IMR-90 (cell line): ENCODE data around the gene ZGRF1. TPM values are rescaled to one million over a fixed set of nuclear protein-coding genes. Genes with fewer than 3 reads are reported as not detected.

Experiments
- ATAC-seq: fragments of 200-7000 bp; cut with Tn5 transposase; 2 replicates; pipeline ENCODE4 v1.9.1; 2020; ENCODE audit warnings: low read depth, mild to moderate bottlenecking, moderate library complexity
- BruUV-seq: library from RNA; stranded (reverse); fragments of 400-500 nt; replicated peaks from 2 replicates; lab custom pipeline; 2021; lab: Mats Ljungman, UMichigan
- CTCF ChIA-PET: fragments of 300-600 bp; formaldehyde crosslinking; extraction: SDS; loops from one replicate; lab custom pipeline; 2021; ENCODE audit warnings: antibody characterized with exemption; lab: Yijun Ruan, JAX
- POLR2A ChIA-PET: fragments of 300-600 bp; sonication (Branson Sonifier 250); formaldehyde crosslinking; loops from one replicate; lab custom pipeline; 2022; ENCODE audit warnings: antibody characterized with exemption; ENCODE audit not compliant: unreplicated experiment; lab: Charles Lee
- DNase-seq: peaks from one replicate; pipeline ENCODE4 v3.0.0; 2013
- H2AFZ ChIP-seq: replicated peaks from 2 replicates; pipeline ENCODE3; 2013; ENCODE audit warnings: low read length, mild to moderate bottlenecking; ENCODE audit not compliant: poor library complexity
- H2AK5ac ChIP-seq: 2 replicates; pipeline ENCODE4 v1.6.1; 2013; ENCODE audit warnings: low read depth, low read length, inconsistent platforms
- H2AK9ac ChIP-seq: replicated peaks from 2 replicates; pipeline ENCODE3; 2013; ENCODE audit warnings: mild to moderate bottlenecking, low read depth, low read length, moderate library complexity; ENCODE audit not compliant: poor library complexity
- H2BK120ac ChIP-seq: 2 replicates; pipeline ENCODE4 v1.6.1; 2013; ENCODE audit warnings: low read depth, low read length, inconsistent platforms
- H2BK15ac ChIP-seq: 3 replicates; pipeline ENCODE4 v1.6.1; 2013; ENCODE audit warnings: low read depth, low read length, inconsistent platforms
- H2BK20ac ChIP-seq: 2 replicates; pipeline ENCODE4 v1.6.1; 2013; ENCODE audit warnings: low read depth, mild to moderate bottlenecking, inconsistent platforms, low read length, moderate library complexity
- H2BK5ac ChIP-seq: 2 replicates; pipeline ENCODE4 v1.6.1; 2013; ENCODE audit warnings: mild to moderate bottlenecking, low read depth, low read length, inconsistent platforms; ENCODE audit not compliant: poor library complexity, severe bottlenecking
- H3K14ac ChIP-seq: replicated peaks from 2 replicates; pipeline ENCODE4 v1.6.1; 2013; ENCODE audit warnings: low read depth, low read length, inconsistent platforms
- H3K18ac ChIP-seq: 2 replicates; pipeline ENCODE4 v1.6.1; 2013; ENCODE audit warnings: low read depth, low read length, control low read depth
- H3K23ac ChIP-seq: 2 replicates; pipeline ENCODE4 v1.6.1; 2013; ENCODE audit warnings: low read depth, low read length, inconsistent platforms
- H3K27ac ChIP-seq: 2 replicates; pipeline ENCODE4 v1.5.1; 2013; ENCODE audit warnings: mild to moderate bottlenecking, control low read depth, low read length; ENCODE audit not compliant: insufficient read depth
- H3K27me3 ChIP-seq: 2 replicates; pipeline ENCODE4 v1.6.1; 2013; ENCODE audit warnings: low read length; ENCODE audit not compliant: control insufficient read depth, insufficient read depth
- H3K36me3 ChIP-seq: 2 replicates; pipeline ENCODE4 v1.6.1; 2013; ENCODE audit warnings: low read length, mixed read lengths; ENCODE audit not compliant: control insufficient read depth, insufficient read depth
- H3K4ac ChIP-seq: 2 replicates; pipeline ENCODE4 v1.6.1; 2013; ENCODE audit warnings: low read depth, low read length, inconsistent platforms
- H3K4me1 ChIP-seq: 2 replicates; pipeline ENCODE4 v1.6.1; 2013; ENCODE audit warnings: low read length, mixed read lengths; ENCODE audit not compliant: control insufficient read depth, insufficient read depth
- H3K4me2 ChIP-seq: 2 replicates; pipeline ENCODE4 v1.6.1; 2013; ENCODE audit warnings: low read depth, mild to moderate bottlenecking, control low read depth, low read length, moderate library complexity
- H3K4me3 ChIP-seq: 2 replicates; pipeline ENCODE4 v1.5.1; 2013; ENCODE audit warnings: low read depth, mild to moderate bottlenecking, control low read depth, low read length, moderate library complexity; ENCODE audit not compliant: insufficient read depth
- H3K56ac ChIP-seq: 2 replicates; pipeline ENCODE4 v1.6.1; 2013; ENCODE audit warnings: low read length, inconsistent platforms; ENCODE audit not compliant: insufficient read depth; ENCODE audit errors: extremely low read depth
- H3K79me1 ChIP-seq, 2 experiments: 2 replicates each; pipeline ENCODE4 v1.6.1; 2013; ENCODE audit warnings: low read length in 2 of 2, inconsistent platforms in 1 of 2, low read depth in 1 of 2
- H3K9ac ChIP-seq: 2 replicates; pipeline ENCODE4 v1.6.1; 2013; ENCODE audit warnings: low read depth, low read length, control low read depth
- H3K9me1 ChIP-seq: 2 replicates; pipeline ENCODE4 v1.6.1; 2013; ENCODE audit warnings: low read length, inconsistent platforms; ENCODE audit not compliant: insufficient read depth
- H3K9me3 ChIP-seq: 2 replicates; pipeline ENCODE4 v1.6.1; 2013; ENCODE audit warnings: low read length; ENCODE audit not compliant: control insufficient read depth, insufficient read depth
- H4K20me1 ChIP-seq: 2 replicates; pipeline ENCODE4 v1.6.1; 2013; ENCODE audit warnings: low read length, inconsistent platforms; ENCODE audit not compliant: insufficient read depth
- H4K5ac ChIP-seq: 2 replicates; pipeline ENCODE4 v1.6.1; 2013; ENCODE audit warnings: mild to moderate bottlenecking, low read depth, low read length, control low read depth
- H4K8ac ChIP-seq, 2 experiments: 2 replicates each; pipeline ENCODE4 v1.6.1; 2013; ENCODE audit warnings: low read depth in 2 of 2, low read length in 2 of 2, control low read depth in 1 of 2, inconsistent platforms in 1 of 2
- H4K91ac ChIP-seq: 2 replicates; pipeline ENCODE4 v1.6.1; 2013; ENCODE audit warnings: low read depth, low read length, inconsistent platforms; ENCODE audit not compliant: insufficient read depth
- CEBPB ChIP-seq: IDR thresholded peaks from 2 replicates; pipeline ENCODE4 v1.6.1; 2012; ENCODE audit warnings: low read depth, low read length, improper control_type of control experiment
- CHD1 ChIP-seq: IDR thresholded peaks from 2 replicates; pipeline ENCODE4 v1.6.1; 2012; ENCODE audit warnings: low read depth, low read length, improper control_type of control experiment
- CTCF ChIP-seq: conservative IDR thresholded peaks from 2 replicates; pipeline ENCODE4 v1.5.1; 2012; ENCODE audit warnings: mild to moderate bottlenecking, low read depth, low read length, improper control_type of control experiment
- FOS ChIP-seq: fragments of 150-350 bp; IDR thresholded peaks from 2 replicates; pipeline ENCODE4 v1.6.1; 2016; ENCODE audit warnings: low read depth, low read length
- MAFK ChIP-seq: IDR thresholded peaks from 2 replicates; pipeline ENCODE4 v1.6.1; 2012; ENCODE audit warnings: low read depth, low read length, improper control_type of control experiment
- MAZ ChIP-seq: IDR thresholded peaks from 2 replicates; pipeline ENCODE4 v1.6.1; 2012; ENCODE audit warnings: low read depth, mild to moderate bottlenecking, low read length, improper control_type of control experiment, moderate library complexity, borderline replicate concordance
- MXI1 ChIP-seq: IDR thresholded peaks from 2 replicates; pipeline ENCODE4 v1.6.1; 2012; ENCODE audit warnings: low read depth, mild to moderate bottlenecking, low read length, moderate library complexity, borderline replicate concordance
- NFE2L2 ChIP-seq: fragments of 150-350 bp; IDR thresholded peaks from 2 replicates; pipeline ENCODE4 v1.6.1; 2016; ENCODE audit warnings: low read depth, mild to moderate bottlenecking, low read length
- POLR2A ChIP-seq: IDR thresholded peaks from 2 replicates; pipeline ENCODE4 v1.6.1; 2012; ENCODE audit warnings: mild to moderate bottlenecking, low read depth, low read length
- RCOR1 ChIP-seq: IDR thresholded peaks from 2 replicates; pipeline ENCODE4 v1.6.1; 2012; ENCODE audit warnings: mild to moderate bottlenecking, low read length, improper control_type of control experiment; ENCODE audit not compliant: insufficient replicate concordance
- RFX5 ChIP-seq: IDR thresholded peaks from 2 replicates; pipeline ENCODE4 v1.8.0; 2012; ENCODE audit warnings: low read depth, mild to moderate bottlenecking, low read length, moderate library complexity
- SMC3 ChIP-seq: fragments of 150-350 bp; IDR thresholded peaks from 2 replicates; pipeline ENCODE4 v1.6.1; 2016; ENCODE audit warnings: low read depth, mild to moderate bottlenecking, antibody characterized with exemption, low read length, moderate library complexity
- WGBS, 2 experiments: methylation state at CpG; one replicate each; pipeline versions ENCODE4 v1.1.5 to v1.1.7; 2013; ENCODE audit warnings: missing lambda C conversion rate in 2 of 2; ENCODE audit not compliant: insufficient read length in 1 of 2; ENCODE audit errors: extremely low coverage in 2 of 2; 5-methylcytosine and 5-hydroxymethylcytosine counted together
- dilution Hi-C: fragments of 300-500 bp; cut with HindIII; formaldehyde crosslinking; loops from one replicate; pipeline ENCODE4 v1.14.3; 2018; ENCODE audit warnings: low sequenced_read_pairs; ENCODE audit not compliant: unreplicated experiment
- in situ Hi-C: fragments of 300-500 bp; cut with MboI; formaldehyde crosslinking; loops from 3 replicates; pipeline ENCODE4 v1.14.3; 2019; ENCODE audit warnings: low sequenced_read_pairs, inconsistent platforms, mixed read lengths
- intact Hi-C: fragments of 100-400 bp; cut with micrococcal nuclease; formaldehyde crosslinking; loops from 2 replicates; pipeline ENCODE4 v1.10.0; 2022
- polyA plus RNA-seq, 3 experiments: library from polyadenylated mRNA; depleted of rRNA; stranded (reverse); fragments of >200 nt; gene quantifications; 2 replicates each; pipeline ENCODE4 v1.2.3, GENCODE V29; 2012; ENCODE audit warnings: low replicate concordance in 1 of 3
- total RNA-seq: library from RNA; depleted of rRNA; stranded (reverse); fragments of >200 nt; gene quantifications from 2 replicates; pipeline ENCODE4 v1.2.3, GENCODE V29; 2012

The ZGRF1 gene
- total and polyA plus RNA-seq, 2 of the 4 experiments (the other 2 are of a cell fraction) = 2.8 to 5.6 TPM

GRCh38 chr4:112652216-112652615, 15.5 kb upstream of the ZGRF1 start:
- no peak overlapping the region for H3K27ac ChIP-seq
- no peak overlapping the region for H4K5ac ChIP-seq
- no peaks in the 10 kb centered on the region for H3K4me1 ChIP-seq
- DNase-seq (no peak), ATAC-seq (no peak)
- no peaks in the 10 kb centered on the region for H3K79me1 ChIP-seq
- H3K18ac ChIP-seq = no peak overlapping the region
- no CpG with 5 or more reads among the region's 1 CpG for WGBS, 2 experiments
- in situ Hi-C loops = no loop called here
- no peak overlapping the region for H2BK120ac ChIP-seq
- no peak overlapping the region for H4K91ac ChIP-seq
- no peaks in the 10 kb centered on the region for H3K27me3 ChIP-seq
- no peak overlapping the region for H2AFZ ChIP-seq
- peaks cover 25% of the 10 kb centered on the region for H3K36me3 ChIP-seq
- no peak overlapping the region for H3K4ac ChIP-seq
- no peak overlapping the region for H3K4me2 ChIP-seq
- no peaks in the 10 kb centered on the region for H3K9me1 ChIP-seq
- H3K56ac ChIP-seq = no peak overlapping the region
- H3K9ac ChIP-seq = no peak overlapping the region
- H2BK20ac ChIP-seq = no peak overlapping the region
- H4K20me1 ChIP-seq = no peaks in the 10 kb centered on the region
- H3K23ac ChIP-seq = no peak overlapping the region
- TF ChIP-seq MAZ (no peak), CHD1 (no peak), RCOR1 (no peak), CTCF (no peak), RFX5 (no peak), MXI1 (no peak), FOS (no peak), MAFK (no peak), POLR2A (no peak), NFE2L2 (no peak), CEBPB (no peak), SMC3 (no peak)
- no peak overlapping the region for H2AK9ac ChIP-seq
- no TSS peak for BruUV-seq
- H3K14ac ChIP-seq = no peak overlapping the region
- H2BK15ac ChIP-seq = no peak overlapping the region
- ChIA-PET CTCF (interaction anchor here (0.6 kb wide), 1 partner anchor 256 kb away, joined by 3 read pairs; no protein-coding TSS in a partner anchor), POLR2A (no interaction called here)
- H3K4me3 ChIP-seq = no peak overlapping the region
- no peak overlapping the region for H2BK5ac ChIP-seq
- no peak overlapping the region for H2AK5ac ChIP-seq
- intact Hi-C loops = no loop called here
- dilution Hi-C loops = no loop called here
- H4K8ac ChIP-seq = no peak overlapping the region
- no peaks in the 10 kb centered on the region for H3K9me3 ChIP-seq
